ENCODE data around the gene HOXD11. TPM values are rescaled to one million over a fixed set of nuclear protein-coding genes. Genes with fewer than 3 reads are reported as not detected.

Gene HOXD11
- total RNA-seq, 4 donors from 2014 or later: not detected

DNA sequence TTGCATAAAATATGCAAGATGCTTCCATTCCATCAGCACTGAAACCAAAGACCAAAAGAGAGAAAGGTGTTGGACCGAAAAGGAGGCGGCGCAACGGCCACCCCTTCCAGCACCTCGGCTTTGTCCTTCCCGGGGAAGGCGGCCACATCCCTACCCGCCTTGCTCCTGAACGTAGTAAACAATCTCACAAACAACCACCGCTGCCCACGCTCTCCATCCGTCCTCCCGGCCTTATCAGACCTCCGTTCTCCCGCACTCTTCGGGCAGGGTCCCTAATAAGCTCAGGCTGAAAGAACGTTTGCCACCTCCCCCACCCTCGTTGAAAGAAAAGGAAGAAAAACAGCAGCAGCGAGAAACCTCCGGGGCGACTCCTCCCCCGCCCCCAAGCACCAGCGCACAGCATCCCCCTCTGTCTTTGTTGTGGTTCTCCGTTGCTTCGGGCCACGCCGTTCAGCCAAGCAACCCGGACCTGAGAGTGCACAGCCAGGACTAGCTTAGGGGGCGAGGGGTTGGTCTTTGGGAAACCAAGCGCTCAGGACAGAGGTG lies 27.7 kb upstream of the HOXD11 start:
- intact Hi-C loops (cut with DNase I): no loop called here
- peaks cover 44 to 100% (median 70%) of the 10 kb centered on the region in 4 donors for H3K27me3 ChIP-seq
- no peak for TF ChIP-seq POLR2A (IDR thresholded peaks at IDR 0.05)
- TF ChIP-seq CTCF (IDR thresholded peaks at IDR 0.05): no peak
- peak overlapping the region in 2 of 4 donors; percentile 38 to 53 for H3K4me3 ChIP-seq
- no peaks in the 10 kb centered on the region for H3K36me3 ChIP-seq
- 10 to 18% methylated on average over 19 to 23 of the region's 30 CpGs for WGBS, 2 donors
- H3K27ac ChIP-seq: no peak overlapping the region
- peaks cover 0 to 46% (median 10%) of the 10 kb centered on the region in 3 donors for H3K4me1 ChIP-seq
- H3K9me3 ChIP-seq: peaks cover 0 to 20% (median 13%) of the 10 kb centered on the region in 3 donors
- DNase-seq: no peak

GRCh38 chr2:176079831-176080539 lies 27.1 kb upstream of the HOXD11 start:
- Histone ChIP-seq H3K4me3 (peak overlapping the region in 2 of 4 donors; percentile 38 to 53), H3K27ac (no peak overlapping the region), H3K4me1 (peaks cover 0 to 53% (median 10%) of the 10 kb centered on the region in 3 donors), H3K27me3 (peaks cover 47 to 100% (median 73%) of the 10 kb centered on the region in 4 donors), H3K9me3 (peaks cover 0 to 20% (median 13%) of the 10 kb centered on the region in 3 donors), H3K36me3 (no peaks in the 10 kb centered on the region)
- intact Hi-C loops (cut with DNase I): loop anchor here (10.0 kb wide), 1 partner anchor 715 kb away; no protein-coding TSS in a partner anchor
- DNase-seq: no peak
- TF ChIP-seq POLR2A (IDR thresholded peaks at IDR 0.05): no peak
- peak in 4 of 6 experiments; percentile 27 to 59 (median 36) for TF ChIP-seq CTCF (IDR thresholded peaks at IDR 0.05)
- WGBS, 2 donors: 3% methylated on average over 29 of the region's 86 CpGs; no CpG with 5 or more reads in 1 of the 2 donors

GRCh38 chr2:176080540-176081375 lies 26.3 kb upstream of the HOXD11 start:
- H3K27ac ChIP-seq: no peak overlapping the region
- no peaks in the 10 kb centered on the region for H3K36me3 ChIP-seq
- WGBS, 2 donors: 23% methylated on average over 23 to 30 of the region's 68 CpGs
- peak overlapping the region in 2 of 4 donors; percentile 38 to 53 for H3K4me3 ChIP-seq
- intact Hi-C loops (cut with DNase I): loop anchor here (10.0 kb wide), 1 partner anchor 716 kb away; no protein-coding TSS in a partner anchor
- H3K9me3 ChIP-seq: peaks cover 0 to 20% (median 13%) of the 10 kb centered on the region in 3 donors
- no peak for TF ChIP-seq CTCF (IDR thresholded peaks at IDR 0.05)
- TF ChIP-seq POLR2A (IDR thresholded peaks at IDR 0.05): no peak
- peaks cover 0 to 60% (median 10%) of the 10 kb centered on the region in 3 donors for H3K4me1 ChIP-seq
- DNase-seq: no peak
- H3K27me3 ChIP-seq: peaks cover 55 to 100% (median 79%) of the 10 kb centered on the region in 4 donors

DNA sequence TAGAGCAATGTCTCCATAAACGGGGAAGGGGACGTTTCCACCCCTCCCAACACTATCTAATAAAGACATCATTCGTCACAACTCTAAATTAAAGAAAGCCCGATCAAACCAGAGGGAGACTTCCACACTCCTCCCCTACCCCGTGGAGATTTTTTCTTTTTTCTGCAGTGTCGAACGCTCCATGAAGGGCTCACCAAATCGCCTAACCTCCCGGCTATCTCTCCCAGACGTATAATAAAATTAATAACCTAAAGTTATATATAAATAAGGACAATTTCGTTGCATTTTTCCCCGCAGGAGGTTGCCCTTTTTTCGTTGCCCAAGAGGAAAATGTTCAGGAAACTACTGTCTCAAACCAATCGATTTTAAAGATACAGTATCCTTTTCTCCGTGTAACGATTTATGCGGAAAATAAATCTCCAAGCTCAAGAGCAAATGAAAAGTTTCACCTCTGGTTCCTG lies 25.7 kb upstream of the HOXD11 start:
- no peak for TF ChIP-seq POLR2A (IDR thresholded peaks at IDR 0.05)
- no peak for TF ChIP-seq CTCF (IDR thresholded peaks at IDR 0.05)
- H3K4me3 ChIP-seq: no peak overlapping the region
- peaks cover 0 to 20% (median 13%) of the 10 kb centered on the region in 3 donors for H3K9me3 ChIP-seq
- no peak overlapping the region for H3K27ac ChIP-seq
- intact Hi-C loops (cut with DNase I): loop anchor here (10.0 kb wide), 1 partner anchor 717 kb away; no protein-coding TSS in a partner anchor
- H3K36me3 ChIP-seq: no peaks in the 10 kb centered on the region
- no peak for DNase-seq
- WGBS, 2 donors: 17 to 18% methylated on average over 17 of the region's 17 CpGs
- H3K4me1 ChIP-seq: peaks cover 0 to 67% (median 13%) of the 10 kb centered on the region in 3 donors
- peaks cover 60 to 100% (median 81%) of the 10 kb centered on the region in 4 donors for H3K27me3 ChIP-seq

All from esophagus squamous epithelium (tissue), 5 donors.